IMR-90 (cell line): ENCODE measurements around the gene MGST2. TPM values are rescaled to one million over a fixed set of nuclear protein-coding genes. Genes with fewer than 3 reads are reported as not detected.

ENCODE experiments used
- ATAC-seq: fragments of 200-7000 bp; cut with Tn5 transposase; 2 replicates; pipeline ENCODE4 v1.9.1; 2020; ENCODE audit warnings: low read depth, mild to moderate bottlenecking, moderate library complexity
- BruUV-seq: library from RNA; stranded (reverse); fragments of 400-500 nt; replicated peaks from 2 replicates; lab custom pipeline; 2021; lab: Mats Ljungman, UMichigan
- CTCF ChIA-PET: fragments of 300-600 bp; formaldehyde crosslinking; extraction: SDS; loops from one replicate; lab custom pipeline; 2021; ENCODE audit warnings: antibody characterized with exemption; lab: Yijun Ruan, JAX
- POLR2A ChIA-PET: fragments of 300-600 bp; sonication (Branson Sonifier 250); formaldehyde crosslinking; loops from one replicate; lab custom pipeline; 2022; ENCODE audit warnings: antibody characterized with exemption; ENCODE audit not compliant: unreplicated experiment; lab: Charles Lee
- DNase-seq: peaks from one replicate; pipeline ENCODE4 v3.0.0; 2013
- H2AFZ ChIP-seq: replicated peaks from 2 replicates; pipeline ENCODE3; 2013; ENCODE audit warnings: low read length, mild to moderate bottlenecking; ENCODE audit not compliant: poor library complexity
- H2AK5ac ChIP-seq: 2 replicates; pipeline ENCODE4 v1.6.1; 2013; ENCODE audit warnings: low read depth, low read length, inconsistent platforms
- H2AK9ac ChIP-seq: replicated peaks from 2 replicates; pipeline ENCODE3; 2013; ENCODE audit warnings: mild to moderate bottlenecking, low read depth, low read length, moderate library complexity; ENCODE audit not compliant: poor library complexity
- H2BK120ac ChIP-seq: 2 replicates; pipeline ENCODE4 v1.6.1; 2013; ENCODE audit warnings: low read depth, low read length, inconsistent platforms
- H2BK15ac ChIP-seq: 3 replicates; pipeline ENCODE4 v1.6.1; 2013; ENCODE audit warnings: low read depth, low read length, inconsistent platforms
- H2BK20ac ChIP-seq: 2 replicates; pipeline ENCODE4 v1.6.1; 2013; ENCODE audit warnings: low read depth, mild to moderate bottlenecking, inconsistent platforms, low read length, moderate library complexity
- H2BK5ac ChIP-seq: 2 replicates; pipeline ENCODE4 v1.6.1; 2013; ENCODE audit warnings: mild to moderate bottlenecking, low read depth, low read length, inconsistent platforms; ENCODE audit not compliant: poor library complexity, severe bottlenecking
- H3K14ac ChIP-seq: replicated peaks from 2 replicates; pipeline ENCODE4 v1.6.1; 2013; ENCODE audit warnings: low read depth, low read length, inconsistent platforms
- H3K18ac ChIP-seq: 2 replicates; pipeline ENCODE4 v1.6.1; 2013; ENCODE audit warnings: low read depth, low read length, control low read depth
- H3K23ac ChIP-seq: 2 replicates; pipeline ENCODE4 v1.6.1; 2013; ENCODE audit warnings: low read depth, low read length, inconsistent platforms
- H3K27ac ChIP-seq: 2 replicates; pipeline ENCODE4 v1.5.1; 2013; ENCODE audit warnings: mild to moderate bottlenecking, control low read depth, low read length; ENCODE audit not compliant: insufficient read depth
- H3K27me3 ChIP-seq: 2 replicates; pipeline ENCODE4 v1.6.1; 2013; ENCODE audit warnings: low read length; ENCODE audit not compliant: control insufficient read depth, insufficient read depth
- H3K36me3 ChIP-seq: 2 replicates; pipeline ENCODE4 v1.6.1; 2013; ENCODE audit warnings: low read length, mixed read lengths; ENCODE audit not compliant: control insufficient read depth, insufficient read depth
- H3K4ac ChIP-seq: 2 replicates; pipeline ENCODE4 v1.6.1; 2013; ENCODE audit warnings: low read depth, low read length, inconsistent platforms
- H3K4me1 ChIP-seq: 2 replicates; pipeline ENCODE4 v1.6.1; 2013; ENCODE audit warnings: low read length, mixed read lengths; ENCODE audit not compliant: control insufficient read depth, insufficient read depth
- H3K4me2 ChIP-seq: 2 replicates; pipeline ENCODE4 v1.6.1; 2013; ENCODE audit warnings: low read depth, mild to moderate bottlenecking, control low read depth, low read length, moderate library complexity
- H3K4me3 ChIP-seq: 2 replicates; pipeline ENCODE4 v1.5.1; 2013; ENCODE audit warnings: low read depth, mild to moderate bottlenecking, control low read depth, low read length, moderate library complexity; ENCODE audit not compliant: insufficient read depth
- H3K56ac ChIP-seq: 2 replicates; pipeline ENCODE4 v1.6.1; 2013; ENCODE audit warnings: low read length, inconsistent platforms; ENCODE audit not compliant: insufficient read depth; ENCODE audit errors: extremely low read depth
- H3K79me1 ChIP-seq, 2 experiments: 2 replicates each; pipeline ENCODE4 v1.6.1; 2013; ENCODE audit warnings: low read length in 2 of 2, inconsistent platforms in 1 of 2, low read depth in 1 of 2
- H3K9ac ChIP-seq: 2 replicates; pipeline ENCODE4 v1.6.1; 2013; ENCODE audit warnings: low read depth, low read length, control low read depth
- H3K9me1 ChIP-seq: 2 replicates; pipeline ENCODE4 v1.6.1; 2013; ENCODE audit warnings: low read length, inconsistent platforms; ENCODE audit not compliant: insufficient read depth
- H3K9me3 ChIP-seq: 2 replicates; pipeline ENCODE4 v1.6.1; 2013; ENCODE audit warnings: low read length; ENCODE audit not compliant: control insufficient read depth, insufficient read depth
- H4K20me1 ChIP-seq: 2 replicates; pipeline ENCODE4 v1.6.1; 2013; ENCODE audit warnings: low read length, inconsistent platforms; ENCODE audit not compliant: insufficient read depth
- H4K5ac ChIP-seq: 2 replicates; pipeline ENCODE4 v1.6.1; 2013; ENCODE audit warnings: mild to moderate bottlenecking, low read depth, low read length, control low read depth
- H4K8ac ChIP-seq, 2 experiments: 2 replicates each; pipeline ENCODE4 v1.6.1; 2013; ENCODE audit warnings: low read depth in 2 of 2, low read length in 2 of 2, control low read depth in 1 of 2, inconsistent platforms in 1 of 2
- H4K91ac ChIP-seq: 2 replicates; pipeline ENCODE4 v1.6.1; 2013; ENCODE audit warnings: low read depth, low read length, inconsistent platforms; ENCODE audit not compliant: insufficient read depth
- BHLHE40 ChIP-seq: fragments of 150-350 bp; IDR thresholded peaks from 2 replicates; pipeline ENCODE4 v1.6.1; 2016; ENCODE audit warnings: mild to moderate bottlenecking, low read depth, low read length
- CTCF ChIP-seq: conservative IDR thresholded peaks from 2 replicates; pipeline ENCODE4 v1.5.1; 2012; ENCODE audit warnings: mild to moderate bottlenecking, low read depth, low read length, improper control_type of control experiment
- MAFK ChIP-seq: IDR thresholded peaks from 2 replicates; pipeline ENCODE4 v1.6.1; 2012; ENCODE audit warnings: low read depth, low read length, improper control_type of control experiment
- MAZ ChIP-seq: IDR thresholded peaks from 2 replicates; pipeline ENCODE4 v1.6.1; 2012; ENCODE audit warnings: low read depth, mild to moderate bottlenecking, low read length, improper control_type of control experiment, moderate library complexity, borderline replicate concordance
- MXI1 ChIP-seq: IDR thresholded peaks from 2 replicates; pipeline ENCODE4 v1.6.1; 2012; ENCODE audit warnings: low read depth, mild to moderate bottlenecking, low read length, moderate library complexity, borderline replicate concordance
- NFE2L2 ChIP-seq: fragments of 150-350 bp; IDR thresholded peaks from 2 replicates; pipeline ENCODE4 v1.6.1; 2016; ENCODE audit warnings: low read depth, mild to moderate bottlenecking, low read length
- SMC3 ChIP-seq: fragments of 150-350 bp; IDR thresholded peaks from 2 replicates; pipeline ENCODE4 v1.6.1; 2016; ENCODE audit warnings: low read depth, mild to moderate bottlenecking, antibody characterized with exemption, low read length, moderate library complexity
- WGBS, 2 experiments: methylation state at CpG; one replicate each; pipeline versions ENCODE4 v1.1.5 to v1.1.7; 2013; ENCODE audit warnings: missing lambda C conversion rate in 2 of 2; ENCODE audit not compliant: insufficient read length in 1 of 2; ENCODE audit errors: extremely low coverage in 2 of 2; 5-methylcytosine and 5-hydroxymethylcytosine counted together
- dilution Hi-C: fragments of 300-500 bp; cut with HindIII; formaldehyde crosslinking; loops from one replicate; pipeline ENCODE4 v1.14.3; 2018; ENCODE audit warnings: low sequenced_read_pairs; ENCODE audit not compliant: unreplicated experiment
- in situ Hi-C: fragments of 300-500 bp; cut with MboI; formaldehyde crosslinking; loops from 3 replicates; pipeline ENCODE4 v1.14.3; 2019; ENCODE audit warnings: low sequenced_read_pairs, inconsistent platforms, mixed read lengths
- intact Hi-C: fragments of 100-400 bp; cut with micrococcal nuclease; formaldehyde crosslinking; loops from 2 replicates; pipeline ENCODE4 v1.10.0; 2022
- polyA plus RNA-seq, 3 experiments: library from polyadenylated mRNA; depleted of rRNA; stranded (reverse); fragments of >200 nt; gene quantifications; 2 replicates each; pipeline ENCODE4 v1.2.3, GENCODE V29; 2012; ENCODE audit warnings: low replicate concordance in 1 of 3
- total RNA-seq: library from RNA; depleted of rRNA; stranded (reverse); fragments of >200 nt; gene quantifications from 2 replicates; pipeline ENCODE4 v1.2.3, GENCODE V29; 2012

Gene MGST2
- total and polyA plus RNA-seq, 2 of the 4 experiments (the other 2 are of a cell fraction): 4.8 to 10.5 TPM

- no peaks in the 10 kb centered on the region for H3K9me3 ChIP-seq
- H4K8ac ChIP-seq: peak overlapping the region; percentile 21 to 73; a peak in 2 of 4 replicates
- peak overlapping the region; percentile 62; the same call in 1 of the 2 replicates for H4K91ac ChIP-seq
- WGBS, 2 experiments: 60% methylated on average over 1 of the region's 6 CpGs; no CpG with 5 or more reads in 1 of the 2 experiments
- H3K9ac ChIP-seq: no peak overlapping the region
- peak overlapping the region; percentile 70; the same call in 1 of the 2 replicates for H3K14ac ChIP-seq
- no peaks in the 10 kb centered on the region for H4K20me1 ChIP-seq
- H3K36me3 ChIP-seq: peaks cover 2% of the 10 kb centered on the region; the same call in 1 of the 2 replicates
- H2BK20ac ChIP-seq: peak overlapping the region; percentile 88
- ChIA-PET CTCF (no interaction called here), POLR2A (no interaction called here)
- peak overlapping the region; percentile 77 for H2AFZ ChIP-seq
- no peaks in the 10 kb centered on the region for H3K79me1 ChIP-seq
- H3K23ac ChIP-seq: peak overlapping the region; percentile 59
- peak overlapping the region; percentile 86; the same call in 1 of the 2 replicates for H3K27ac ChIP-seq
- peak overlapping the region; percentile 51 for H2BK5ac ChIP-seq
- peak overlapping the region; percentile 12; the same call in 1 of the 2 replicates for H3K4me2 ChIP-seq
- peak overlapping the region; percentile 44; the same call in 1 of the 2 replicates for H2AK5ac ChIP-seq
- dilution Hi-C loops (no loop called here), in situ Hi-C loops (no loop called here), intact Hi-C loops (no loop called here)
- no peak for DNase-seq
- H4K5ac ChIP-seq: peak overlapping the region; percentile 73
- no peak for TF ChIP-seq MAZ
- TF ChIP-seq BHLHE40: no peak
- TF ChIP-seq NFE2L2: no peak
- TF ChIP-seq MAFK: no peak
- no peak for TF ChIP-seq MXI1
- no peak for TF ChIP-seq CTCF
- no peak for TF ChIP-seq SMC3
- peak overlapping the region; percentile 85 for H3K18ac ChIP-seq
- H2AK9ac ChIP-seq: peak overlapping the region; percentile 76
- no TSS peak for BruUV-seq
- H2BK120ac ChIP-seq: peak overlapping the region; percentile 81
- peak overlapping the region; percentile 85 for H3K4ac ChIP-seq
- H3K27me3 ChIP-seq: no peaks in the 10 kb centered on the region
- peaks cover 9% of the 10 kb centered on the region for H3K4me1 ChIP-seq
- H3K4me3 ChIP-seq: no peak overlapping the region
- H2BK15ac ChIP-seq: no peak overlapping the region
- peaks cover 8% of the 10 kb centered on the region; the same call in 1 of the 2 replicates for H3K9me1 ChIP-seq
- no peak overlapping the region; the same call in 1 of the 2 replicates for H3K56ac ChIP-seq
- peak; percentile 70 for ATAC-seq
Observed at GRCh38 chr4:139682741-139683151, 17.1 kb downstream of the MGST2 start.
